GM12874 (cell line): ENCODE measurements around the gene DNMT1.

Experiments used
- TF ChIP-seq, protein P1 (sequence below): IDR thresholded peaks from 2 replicates; pipeline ENCODE4 v1.5.1; 2011; ENCODE audit warnings: low read depth, mild to moderate bottlenecking, control low read depth, low read length, moderate library complexity; ENCODE audit not compliant: insufficient read depth

Gene DNMT1

DNA sequence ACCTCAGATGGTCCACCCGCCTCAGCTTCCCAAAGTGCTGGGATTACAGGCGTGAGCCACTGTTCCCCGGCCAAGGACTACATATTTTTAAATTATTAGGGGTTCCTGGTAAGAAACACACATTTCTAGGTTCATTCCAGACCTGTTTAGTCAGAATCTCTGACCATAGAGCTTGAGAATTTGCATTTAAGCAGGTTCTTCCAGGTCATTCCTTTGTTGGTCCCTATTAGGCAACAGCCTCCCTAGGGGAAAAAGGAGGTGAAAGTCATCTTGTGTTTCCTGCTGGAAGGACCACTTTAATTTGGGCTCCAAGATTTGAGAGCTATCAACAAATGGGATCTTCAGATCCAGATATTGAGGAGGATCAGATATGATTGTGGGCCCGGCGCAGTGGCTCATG, 20.0 kb upstream of the DNMT1 start:
- TF ChIP-seq, protein P1, sequence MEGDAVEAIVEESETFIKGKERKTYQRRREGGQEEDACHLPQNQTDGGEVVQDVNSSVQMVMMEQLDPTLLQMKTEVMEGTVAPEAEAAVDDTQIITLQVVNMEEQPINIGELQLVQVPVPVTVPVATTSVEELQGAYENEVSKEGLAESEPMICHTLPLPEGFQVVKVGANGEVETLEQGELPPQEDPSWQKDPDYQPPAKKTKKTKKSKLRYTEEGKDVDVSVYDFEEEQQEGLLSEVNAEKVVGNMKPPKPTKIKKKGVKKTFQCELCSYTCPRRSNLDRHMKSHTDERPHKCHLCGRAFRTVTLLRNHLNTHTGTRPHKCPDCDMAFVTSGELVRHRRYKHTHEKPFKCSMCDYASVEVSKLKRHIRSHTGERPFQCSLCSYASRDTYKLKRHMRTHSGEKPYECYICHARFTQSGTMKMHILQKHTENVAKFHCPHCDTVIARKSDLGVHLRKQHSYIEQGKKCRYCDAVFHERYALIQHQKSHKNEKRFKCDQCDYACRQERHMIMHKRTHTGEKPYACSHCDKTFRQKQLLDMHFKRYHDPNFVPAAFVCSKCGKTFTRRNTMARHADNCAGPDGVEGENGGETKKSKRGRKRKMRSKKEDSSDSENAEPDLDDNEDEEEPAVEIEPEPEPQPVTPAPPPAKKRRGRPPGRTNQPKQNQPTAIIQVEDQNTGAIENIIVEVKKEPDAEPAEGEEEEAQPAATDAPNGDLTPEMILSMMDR, result no peak

DNA sequence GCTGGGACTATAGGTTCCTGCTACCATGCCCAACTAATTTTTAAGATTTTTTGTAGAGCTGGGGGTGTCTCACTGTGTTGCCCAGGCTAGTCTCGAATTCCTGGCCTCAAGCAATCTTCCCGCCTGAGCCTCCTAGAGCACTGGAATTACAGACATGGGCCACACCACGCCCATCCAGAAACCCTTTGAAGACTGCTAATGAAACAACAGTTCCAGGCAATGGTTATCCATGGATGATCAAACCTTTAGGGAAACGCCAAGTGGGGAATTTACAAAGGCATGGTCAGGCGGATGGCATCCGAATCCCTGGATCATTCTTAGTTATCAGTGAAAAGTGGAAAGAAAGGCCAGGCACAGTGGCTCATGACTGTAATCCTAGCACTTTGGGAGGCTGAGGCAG, 16.9 kb upstream of the DNMT1 start:
- TF ChIP-seq, protein P1, result no peak

GRCh38 chr19:10211061-10211460, 16.3 kb upstream of the DNMT1 start:
- TF ChIP-seq, protein P1, result no peak

DNA sequence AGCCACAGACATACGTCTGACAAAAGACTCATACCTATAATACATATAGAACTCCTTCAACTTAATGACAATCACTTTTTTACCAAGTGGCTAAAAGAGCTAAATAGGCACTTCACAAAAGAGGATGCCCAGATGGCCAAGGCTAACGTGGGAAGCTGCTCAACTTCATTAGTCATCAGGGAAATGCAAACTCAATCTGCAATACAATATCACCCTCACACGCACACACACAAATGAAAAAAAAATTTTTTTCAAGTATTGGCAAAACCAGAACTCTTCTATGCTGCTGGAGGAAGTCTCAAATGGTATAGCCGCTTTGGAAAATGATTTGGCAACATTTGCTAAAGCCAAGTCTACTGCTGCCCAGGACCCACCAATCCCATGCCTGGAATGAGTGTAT, 14.6 kb upstream of the DNMT1 start:
- TF ChIP-seq, protein P1, result no peak

DNA sequence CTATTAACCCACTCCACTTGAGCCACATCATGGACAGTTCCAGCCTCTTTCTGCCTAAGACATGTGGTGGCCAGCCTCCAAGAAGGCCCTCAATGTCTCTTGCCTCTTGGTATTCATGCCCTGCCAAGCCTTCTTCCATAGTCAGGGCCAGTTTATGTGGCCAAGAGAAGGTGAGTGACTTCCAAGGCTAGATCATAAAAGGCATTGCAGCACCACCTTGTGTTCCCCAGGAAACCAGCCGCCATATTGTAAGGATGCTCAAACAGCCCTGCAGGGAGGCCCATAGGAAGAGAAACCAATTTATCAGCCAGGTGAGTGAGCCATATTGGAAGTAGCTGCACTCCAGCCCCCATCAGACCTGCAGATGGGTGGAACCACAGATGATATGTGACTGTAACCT, 12.3 kb upstream of the DNMT1 start:
- TF ChIP-seq, protein P1, result no peak

DNA sequence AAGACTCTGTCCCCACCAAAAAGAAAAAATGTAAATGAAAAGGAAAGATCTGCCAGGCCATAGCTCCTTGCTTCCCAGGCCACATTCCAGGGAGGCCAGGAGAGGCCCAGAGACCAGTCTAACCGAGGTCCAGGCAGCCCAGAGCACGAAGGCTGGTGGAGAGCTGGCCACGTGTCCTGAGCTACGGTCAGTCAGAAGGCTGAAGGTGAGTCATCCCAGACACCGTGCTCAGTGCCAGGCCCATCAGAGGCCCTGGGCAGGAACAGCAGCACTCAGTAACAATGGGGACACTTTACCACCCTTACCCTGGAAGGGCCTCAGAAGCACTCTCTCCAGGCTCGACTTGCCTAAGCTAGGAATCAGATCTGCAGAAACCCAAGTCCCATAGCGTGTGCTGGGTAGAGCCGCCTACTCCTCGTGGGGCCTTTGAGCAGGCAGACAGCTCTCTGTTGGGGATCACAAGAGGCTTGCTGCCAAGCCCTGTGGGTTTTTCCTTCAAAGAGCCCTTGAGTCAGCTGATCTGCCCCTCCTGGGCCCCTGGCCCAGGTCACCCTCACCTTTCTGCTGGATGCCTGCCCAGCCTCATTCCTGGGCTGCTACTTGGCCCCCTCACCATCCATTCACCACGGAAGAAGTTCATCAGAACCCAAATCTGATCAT, 11.6 kb upstream of the DNMT1 start:
- TF ChIP-seq, protein P1, result no peak

- TF ChIP-seq, protein P1, result no peak
Observed at GRCh38 chr19:10205636-10206035, 10.9 kb upstream of the DNMT1 start.
